ENCODE results near the gene ERBB2. TPM values are rescaled to one million over a fixed set of nuclear protein-coding genes. Genes with fewer than 3 reads are reported as not detected.
"Not testable (repeated sequence)": the region's sequence is repeated elsewhere in the genome, so short reads cannot be mapped to it uniquely, and the experiment has no call there.

ERBB2 gene
- total RNA-seq, 2 donors from 2014 or later: 8.2 to 12.1 TPM

DNA sequence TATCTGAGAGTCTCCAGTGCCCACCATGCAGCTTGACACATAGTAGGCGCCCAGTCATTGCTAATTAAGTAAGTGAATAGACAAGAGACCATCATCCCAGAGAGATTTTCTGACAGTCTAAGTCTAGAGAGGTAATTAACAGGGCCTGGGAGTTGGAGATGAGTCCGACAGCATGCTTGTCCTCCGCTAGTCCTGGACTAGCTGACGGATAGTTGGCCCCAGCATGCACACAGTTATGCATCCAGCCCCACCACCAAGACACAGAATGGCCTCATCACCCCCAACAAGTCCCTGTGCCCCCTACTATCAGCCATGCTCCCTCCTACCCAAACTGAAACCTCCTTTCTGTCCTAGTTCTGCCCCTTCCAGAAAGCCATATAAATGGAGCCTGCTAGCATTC, 47.9 kb downstream of the ERBB2 start:
- DNase-seq: no peak
- no peaks in the 10 kb centered on the region for H3K27me3 Mint-ChIP-seq (ENCODE audit: low read depth)
- H3K36me3 Mint-ChIP-seq (ENCODE audit: insufficient read depth in 2 of 2): no peaks in the 10 kb centered on the region
- no peak overlapping the region for H3K27ac Mint-ChIP-seq
- no peak for ATAC-seq (replicated peaks in 1 of 2)
- peaks cover 17% of the 10 kb centered on the region for H3K4me1 Mint-ChIP-seq (ENCODE audit: low read depth)
- H3K9me3 Mint-ChIP-seq: no peaks in the 10 kb centered on the region
- H3K4me3 Mint-ChIP-seq: no peak overlapping the region

DNA sequence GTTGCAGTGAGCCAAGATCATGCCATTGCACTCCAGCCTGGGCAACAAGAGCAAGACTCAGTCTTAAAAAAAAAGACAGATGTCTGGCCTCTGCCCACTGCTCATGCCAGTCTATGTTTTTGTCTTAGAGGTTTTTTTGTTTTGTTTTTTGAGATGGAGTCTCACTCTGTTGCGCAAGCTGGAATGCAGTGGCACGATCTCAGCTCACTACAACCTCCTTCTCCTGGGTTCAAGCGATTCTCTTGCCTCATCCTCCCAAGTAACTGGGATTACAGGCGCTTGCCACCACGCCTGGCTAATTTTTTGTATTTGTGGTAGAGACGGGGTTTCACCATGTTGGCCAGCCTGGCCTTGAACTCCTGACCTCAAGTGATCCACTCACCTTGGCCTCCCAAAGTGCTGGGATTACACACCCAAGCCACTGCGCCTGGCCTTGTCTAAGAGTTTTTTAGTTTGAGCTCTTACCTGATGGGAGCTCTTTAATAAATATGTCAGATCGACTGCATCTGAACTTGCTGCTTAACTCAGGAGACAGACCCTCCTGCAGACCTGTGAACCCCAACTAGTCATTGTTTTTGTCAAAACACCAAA, 48.7 kb downstream of the ERBB2 start:
- H3K4me3 Mint-ChIP-seq; H3K27me3 Mint-ChIP-seq (ENCODE audit: low read depth); H3K36me3 Mint-ChIP-seq (ENCODE audit: insufficient read depth in 2 of 2); DNase-seq; ATAC-seq (replicated peaks in 1 of 2); H3K9me3 Mint-ChIP-seq: not testable (repeated sequence)
- peak overlapping the region; percentile 15 for H3K27ac Mint-ChIP-seq
- H3K4me1 Mint-ChIP-seq (ENCODE audit: low read depth): peaks cover 25% of the 10 kb centered on the region

DNA sequence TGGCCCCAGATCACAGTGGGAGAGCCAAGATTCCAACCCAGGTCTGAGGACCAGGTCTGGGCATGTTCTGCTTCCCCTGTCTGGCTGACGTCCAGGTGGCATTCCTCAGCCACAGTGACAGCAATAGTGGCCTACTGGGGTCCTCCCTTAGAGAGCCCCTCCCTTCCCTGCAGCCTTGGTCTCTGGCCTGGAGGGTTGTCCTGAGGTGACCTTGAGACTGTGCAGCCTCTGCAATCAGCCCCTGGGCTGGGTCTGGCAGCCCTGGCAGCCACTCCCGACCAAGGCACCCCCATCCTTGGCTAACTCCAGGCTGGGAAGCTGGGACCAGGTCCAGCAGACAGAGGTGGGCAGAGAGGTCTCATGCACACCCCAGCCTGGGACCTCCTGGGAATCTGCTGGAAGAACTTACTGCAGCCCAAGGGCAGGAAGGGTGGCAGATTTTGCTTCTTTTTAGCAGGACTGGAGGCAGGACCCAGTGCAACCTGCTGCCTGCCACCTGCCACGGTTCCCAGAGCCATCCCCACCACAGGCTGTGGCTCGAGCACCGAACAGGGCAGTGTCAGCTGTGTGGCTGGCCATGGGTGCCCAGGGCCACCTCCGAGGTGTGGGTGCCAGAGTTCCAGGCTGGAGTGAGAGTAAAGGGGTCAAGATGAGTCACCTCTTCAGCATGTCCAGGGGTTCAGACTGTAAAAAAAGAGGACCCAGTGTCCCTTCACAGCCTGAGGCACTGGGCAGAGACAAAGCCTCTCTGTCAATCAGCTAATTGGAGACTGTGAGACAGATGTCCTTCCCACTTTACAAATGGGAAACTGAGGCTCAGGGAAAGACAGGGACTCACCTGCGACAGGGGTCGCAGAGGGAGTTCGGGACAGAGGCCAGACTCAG, 50.5 kb downstream of the ERBB2 start:
- Mint-ChIP-seq H3K27me3 (ENCODE audit: low read depth) (no peaks in the 10 kb centered on the region), H3K27ac (no peak overlapping the region), H3K4me1 (ENCODE audit: low read depth) (peaks cover 31% of the 10 kb centered on the region), H3K4me3 (no peak overlapping the region), H3K36me3 (ENCODE audit: insufficient read depth in 2 of 2) (no peaks in the 10 kb centered on the region), H3K9me3 (no peaks in the 10 kb centered on the region)
- DNase-seq (no peak), ATAC-seq (replicated peaks in 1 of 2) (no peak)

DNA sequence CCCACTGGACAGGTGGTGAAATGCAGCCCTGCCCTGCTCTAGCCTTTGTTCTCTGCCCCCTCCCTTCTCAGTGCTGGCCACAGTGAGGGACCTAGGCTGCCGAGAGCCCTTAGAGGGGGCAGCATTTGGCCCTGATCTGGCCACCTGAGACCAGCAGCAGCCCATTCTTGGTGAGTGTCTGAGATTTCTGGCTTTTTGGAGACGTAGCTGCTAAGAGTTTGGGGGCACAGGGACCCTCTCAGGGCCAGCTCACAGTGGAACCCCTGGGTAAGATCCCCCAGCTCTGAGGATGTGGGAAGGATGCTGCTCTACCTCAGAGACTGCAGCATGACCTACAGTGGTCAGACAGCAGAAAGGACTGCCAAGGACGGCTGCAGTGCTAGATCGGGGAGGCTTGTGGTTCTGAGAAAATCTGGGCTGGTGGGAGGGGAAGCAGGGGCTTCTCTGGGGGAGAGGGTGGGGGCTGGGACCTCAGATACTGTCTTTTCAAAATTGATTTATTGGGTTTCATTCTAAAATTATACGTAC, 51.2 kb downstream of the ERBB2 start:
- peaks cover 39% of the 10 kb centered on the region for H3K4me1 Mint-ChIP-seq (ENCODE audit: low read depth)
- no peaks in the 10 kb centered on the region for H3K27me3 Mint-ChIP-seq (ENCODE audit: low read depth)
- ATAC-seq (replicated peaks in 1 of 2) (no peak), DNase-seq (no peak)
- no peaks in the 10 kb centered on the region for H3K9me3 Mint-ChIP-seq
- H3K27ac Mint-ChIP-seq: no peak overlapping the region
- H3K36me3 Mint-ChIP-seq (ENCODE audit: insufficient read depth in 2 of 2): no peaks in the 10 kb centered on the region
- no peak overlapping the region for H3K4me3 Mint-ChIP-seq

DNA sequence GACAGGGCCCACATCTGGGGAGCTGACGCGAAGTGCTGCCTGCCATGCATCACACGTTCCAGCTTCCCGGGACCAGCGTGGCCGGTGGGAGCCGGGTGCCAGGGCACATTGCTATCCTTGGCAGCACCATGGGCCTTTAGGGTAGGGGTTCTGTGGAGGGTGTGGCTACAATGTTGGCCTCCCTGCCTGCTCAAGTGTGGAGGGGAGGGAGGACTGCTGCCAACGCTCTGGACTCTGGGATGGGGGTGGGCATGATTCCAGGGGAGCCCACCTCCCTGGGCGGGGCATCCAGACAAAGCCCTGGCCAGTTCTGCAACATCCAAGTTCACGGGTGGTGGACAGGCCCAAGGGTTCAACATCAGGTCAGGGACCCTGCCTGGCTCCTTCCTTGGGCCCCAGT, 51.8 kb downstream of the ERBB2 start:
- H3K36me3 Mint-ChIP-seq (ENCODE audit: insufficient read depth in 2 of 2): no peaks in the 10 kb centered on the region
- no peak for DNase-seq
- no peak overlapping the region for H3K27ac Mint-ChIP-seq
- peaks cover 44% of the 10 kb centered on the region for H3K4me1 Mint-ChIP-seq (ENCODE audit: low read depth)
- no peaks in the 10 kb centered on the region for H3K9me3 Mint-ChIP-seq
- H3K4me3 Mint-ChIP-seq: peak overlapping the region in 1 of 2 donors; percentile 76
- no peak for ATAC-seq (replicated peaks in 1 of 2)
- no peaks in the 10 kb centered on the region for H3K27me3 Mint-ChIP-seq (ENCODE audit: low read depth)

DNA sequence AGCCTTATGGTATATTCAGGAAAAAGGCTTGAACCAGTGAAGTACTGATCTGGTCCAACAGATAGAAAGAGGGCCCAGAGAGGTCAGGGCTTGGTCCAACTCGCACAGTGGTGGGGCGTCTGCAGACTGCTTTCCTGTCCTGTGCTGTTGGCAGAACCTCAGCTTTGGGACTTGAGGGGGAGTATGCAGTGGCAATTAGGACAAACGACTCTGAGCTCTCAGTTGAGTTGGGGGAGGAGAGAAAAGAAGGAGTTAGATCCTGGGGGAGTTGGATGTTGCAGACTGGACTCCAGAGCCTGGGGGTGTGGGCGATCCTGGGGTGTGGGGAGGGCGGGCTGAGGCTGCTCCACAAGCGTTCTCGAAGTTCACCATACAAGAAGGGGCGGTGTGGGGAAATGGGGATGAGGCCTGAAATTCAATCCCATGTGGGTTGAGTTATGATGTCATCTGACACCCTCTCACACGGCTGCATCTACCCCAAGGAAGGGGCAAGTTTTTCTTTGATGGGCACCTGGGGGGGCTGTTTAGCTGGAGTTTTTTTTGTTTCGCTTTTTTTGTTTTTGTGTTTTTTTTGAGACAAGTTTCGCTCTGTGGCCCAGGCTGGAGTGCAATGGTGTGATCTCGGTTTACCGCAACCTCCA, 52.5 kb downstream of the ERBB2 start:
- Mint-ChIP-seq H3K36me3 (ENCODE audit: insufficient read depth in 2 of 2) (no peaks in the 10 kb centered on the region), H3K27me3 (ENCODE audit: low read depth) (no peaks in the 10 kb centered on the region), H3K4me3 (peak overlapping the region; percentile 65 to 78), H3K4me1 (ENCODE audit: low read depth) (peaks cover 51% of the 10 kb centered on the region), H3K9me3 (no peaks in the 10 kb centered on the region), H3K27ac (peak overlapping the region; percentile 45)
- ATAC-seq (replicated peaks in 1 of 2) (no peak), DNase-seq (no peak)

DNA sequence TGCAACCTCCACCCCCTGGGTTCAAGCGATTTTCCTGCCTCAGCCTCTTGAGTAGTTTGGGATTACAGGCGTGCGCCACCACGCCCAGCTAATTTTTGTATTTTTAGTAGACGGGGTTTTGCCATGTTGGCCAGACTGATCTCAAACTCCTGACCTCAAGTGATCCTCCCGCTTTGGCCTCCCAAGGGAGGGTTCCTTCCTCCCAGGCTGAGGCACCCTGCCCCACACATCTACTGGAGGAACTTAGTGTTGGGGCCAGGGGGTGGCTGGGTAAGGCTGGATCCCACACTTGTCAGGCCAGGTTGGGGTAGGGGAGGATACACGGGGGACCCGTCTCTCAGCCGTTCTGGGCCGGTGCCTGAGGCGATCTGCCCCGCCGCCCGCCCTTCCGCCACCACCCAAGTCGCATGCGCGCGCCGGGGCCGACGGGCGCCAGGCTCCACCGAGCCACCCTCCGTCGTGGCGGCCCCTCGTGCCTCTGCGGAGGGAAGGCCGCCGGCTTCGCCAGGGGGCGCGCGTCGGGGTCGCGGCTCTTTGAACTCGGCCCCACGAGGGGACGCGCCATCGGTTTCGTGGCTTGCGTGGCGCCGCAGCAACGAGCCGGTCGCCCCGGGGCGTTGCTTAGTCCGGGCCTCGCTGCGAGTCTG, 53.8 kb downstream of the ERBB2 start:
- Mint-ChIP-seq H3K27me3 (ENCODE audit: low read depth) (no peaks in the 10 kb centered on the region), H3K4me3 (peak overlapping the region; percentile 78 to 84), H3K36me3 (ENCODE audit: insufficient read depth in 2 of 2) (no peaks in the 10 kb centered on the region), H3K27ac (peak overlapping the region; percentile 97), H3K9me3 (no peaks in the 10 kb centered on the region), H3K4me1 (ENCODE audit: low read depth) (peaks cover 64% of the 10 kb centered on the region)
- ATAC-seq (replicated peaks in 1 of 2): peak; percentile 21 to 27
- peak; percentile 74 to 78 for DNase-seq

DNA sequence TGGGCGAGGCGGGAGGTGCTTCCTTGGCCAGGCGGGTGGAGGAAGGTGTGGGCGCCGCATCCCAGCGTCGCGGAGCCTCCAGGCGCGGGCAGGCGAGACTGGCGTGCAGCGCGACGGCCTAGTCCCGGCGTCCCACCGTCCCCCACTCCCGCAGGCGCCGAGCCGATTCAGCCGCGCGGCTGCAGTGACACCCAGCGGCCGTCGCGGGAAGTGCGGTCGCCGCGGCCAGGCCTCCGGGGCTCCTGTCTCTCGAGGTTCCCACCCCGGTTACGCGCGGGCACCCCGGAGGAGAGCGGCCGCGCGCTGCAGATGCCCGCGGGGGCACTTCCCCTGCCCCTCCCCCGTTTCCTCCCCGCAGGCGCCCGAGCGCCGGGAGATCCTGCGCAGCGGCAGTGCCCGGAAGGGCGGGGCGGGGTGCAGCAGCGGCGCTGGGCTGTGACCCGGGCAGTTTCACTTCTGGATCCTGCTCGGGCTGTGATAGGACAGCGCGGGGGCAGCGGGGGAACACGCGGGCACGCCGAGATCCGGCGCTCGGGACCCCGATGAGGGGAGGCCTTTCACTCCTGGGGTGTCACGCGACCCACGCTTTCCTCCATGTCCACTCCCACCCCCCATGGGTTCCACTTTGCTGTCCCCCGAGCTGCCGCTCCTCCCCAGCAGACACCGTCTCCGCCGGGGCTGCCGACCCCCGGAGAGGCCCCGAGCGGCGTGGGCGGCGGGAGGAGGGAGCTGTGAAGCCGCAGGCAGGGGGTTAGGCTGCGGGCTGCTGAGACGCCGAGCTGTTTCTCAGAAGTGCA, 54.5 kb downstream of the ERBB2 start:
- ATAC-seq (replicated peaks in 1 of 2): peak; percentile 82 to 83
- Mint-ChIP-seq H3K36me3 (ENCODE audit: insufficient read depth in 2 of 2) (no peaks in the 10 kb centered on the region), H3K4me1 (ENCODE audit: low read depth) (peaks cover 71% of the 10 kb centered on the region), H3K9me3 (no peaks in the 10 kb centered on the region), H3K27me3 (ENCODE audit: low read depth) (no peaks in the 10 kb centered on the region), H3K4me3 (peak overlapping the region; percentile 78 to 84), H3K27ac (no peak overlapping the region)
- peak; percentile 98 to 99 for DNase-seq

DNA sequence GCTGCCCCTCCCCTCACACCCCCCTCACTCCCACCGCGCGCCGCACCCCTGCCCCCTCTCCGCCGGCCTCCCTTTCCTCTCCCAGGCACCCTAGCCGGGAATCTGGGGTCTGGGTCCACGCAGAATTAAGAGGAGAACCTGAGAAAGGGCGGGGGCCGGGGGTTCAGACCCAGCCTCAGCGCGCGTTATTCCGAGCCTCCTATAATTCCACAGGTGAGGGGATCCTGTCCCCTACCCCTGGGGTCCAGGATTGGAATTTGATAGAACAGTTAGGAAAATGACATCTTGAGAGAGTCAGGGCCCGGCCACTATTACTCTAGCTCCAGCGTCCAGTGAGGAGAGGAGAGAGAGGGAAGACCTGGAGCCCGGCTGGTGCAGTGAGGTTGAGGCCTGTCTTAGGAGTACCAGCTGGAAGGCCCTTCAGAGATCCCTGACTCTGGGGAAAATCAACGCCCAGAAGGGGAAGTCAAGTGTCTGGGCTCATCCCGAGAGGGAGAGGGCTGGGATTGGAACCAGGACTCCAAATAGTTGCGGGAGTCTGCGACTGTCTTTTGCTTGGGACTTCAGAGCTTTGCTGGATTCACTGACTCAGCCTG, 55.2 kb downstream of the ERBB2 start:
- Mint-ChIP-seq H3K27ac (peak overlapping the region; percentile 76), H3K27me3 (ENCODE audit: low read depth) (no peaks in the 10 kb centered on the region), H3K4me1 (ENCODE audit: low read depth) (peaks cover 78% of the 10 kb centered on the region), H3K4me3 (peak overlapping the region; percentile 72 to 78), H3K36me3 (ENCODE audit: insufficient read depth in 2 of 2) (no peaks in the 10 kb centered on the region), H3K9me3 (no peaks in the 10 kb centered on the region)
- no peak for DNase-seq
- ATAC-seq (replicated peaks in 1 of 2): no peak

DNA sequence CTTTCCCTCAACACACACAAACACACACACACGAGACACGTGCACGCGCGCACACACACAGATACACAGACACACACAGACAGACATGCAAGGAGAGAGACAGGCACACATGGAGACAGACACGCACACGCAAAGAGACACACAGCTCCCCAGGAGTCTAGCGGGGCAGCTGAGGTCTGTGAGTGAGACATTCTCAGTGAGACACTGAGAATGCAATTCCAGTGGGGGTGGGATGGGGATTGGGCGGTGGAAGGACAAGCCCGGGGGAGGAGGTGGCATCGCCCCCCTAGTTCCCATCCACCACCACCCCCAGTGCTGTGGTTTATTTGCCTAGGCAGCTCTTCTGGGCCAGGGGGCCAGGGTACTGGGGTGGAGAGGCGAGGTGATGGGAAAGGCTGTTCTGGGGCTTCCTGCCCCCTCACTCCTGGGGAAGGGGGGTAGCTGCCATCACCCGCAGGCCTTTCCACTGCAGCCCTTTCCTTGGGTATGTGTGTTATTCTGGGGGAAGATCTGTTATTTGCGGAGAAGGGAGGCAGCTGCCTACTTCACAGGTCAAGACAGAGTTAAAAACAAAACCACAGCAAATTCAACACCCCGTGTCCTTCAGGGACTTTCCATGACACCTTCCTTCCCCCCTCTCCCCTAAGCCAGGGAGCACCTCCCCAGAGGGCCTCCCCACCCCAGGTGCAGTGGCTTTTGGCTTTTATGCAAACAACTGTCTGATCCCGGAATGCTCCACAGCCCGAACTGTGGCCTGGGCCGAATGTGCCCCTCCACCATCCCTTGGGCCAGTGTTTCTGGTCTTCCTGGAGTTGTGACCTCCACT, 55.9 kb downstream of the ERBB2 start:
- ATAC-seq (replicated peaks in 1 of 2) (no peak), DNase-seq (peak in 1 of 2 donors; percentile 42)
- Mint-ChIP-seq H3K4me1 (ENCODE audit: low read depth) (peaks cover 80% of the 10 kb centered on the region), H3K27ac (peak overlapping the region; percentile 26), H3K27me3 (ENCODE audit: low read depth) (no peaks in the 10 kb centered on the region), H3K9me3 (no peaks in the 10 kb centered on the region), H3K4me3 (peak overlapping the region; percentile 78 to 82), H3K36me3 (ENCODE audit: insufficient read depth in 2 of 2) (peaks cover 0 to under 1% of the 10 kb centered on the region in 2 donors)

DNA sequence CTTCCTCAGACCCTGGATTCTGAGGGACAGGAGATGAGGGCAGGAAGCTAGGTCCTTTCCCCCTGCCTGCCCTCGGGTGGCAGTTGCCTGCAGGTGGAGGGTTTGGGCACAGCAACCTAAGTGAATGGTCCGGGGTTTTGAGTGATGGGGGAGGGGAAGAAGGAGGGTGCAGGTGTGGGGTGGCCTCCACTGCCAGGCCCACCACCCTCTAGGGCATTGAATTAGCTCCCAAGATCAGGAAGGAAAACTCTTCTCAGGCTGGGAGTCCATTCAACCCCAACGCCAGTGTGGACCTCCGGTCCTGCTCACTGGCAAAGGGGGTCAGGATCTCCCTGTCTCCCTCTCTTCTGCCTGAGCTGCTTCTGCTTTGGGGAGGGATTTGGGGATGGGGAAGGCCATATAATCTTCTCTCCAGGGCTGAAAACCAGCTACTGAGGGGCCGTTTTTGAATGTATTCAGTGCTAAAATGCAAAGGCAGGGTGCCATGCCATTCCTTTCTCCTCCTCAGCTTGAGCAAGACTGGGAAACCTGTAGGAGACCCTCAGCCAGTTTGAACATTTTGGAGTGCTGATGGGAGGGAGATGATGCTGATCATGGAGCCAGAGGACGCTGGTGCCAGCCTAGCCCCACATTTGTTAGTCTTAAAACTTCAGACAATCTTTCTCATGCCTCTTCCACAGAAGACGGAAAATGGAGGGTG, 56.7 kb downstream of the ERBB2 start:
- DNase-seq (peak in 1 of 2 donors; percentile 0), ATAC-seq (replicated peaks in 1 of 2) (no peak)
- H3K9me3 Mint-ChIP-seq: no peaks in the 10 kb centered on the region
- peaks cover 3% of the 10 kb centered on the region in 2 donors for H3K36me3 Mint-ChIP-seq (ENCODE audit: insufficient read depth in 2 of 2)
- H3K4me1 Mint-ChIP-seq (ENCODE audit: low read depth): peaks cover 80% of the 10 kb centered on the region
- H3K27ac Mint-ChIP-seq: peak overlapping the region; percentile 93
- H3K4me3 Mint-ChIP-seq: peak overlapping the region; percentile 78 to 82
- H3K27me3 Mint-ChIP-seq (ENCODE audit: low read depth): no peaks in the 10 kb centered on the region

All from activated T-cell treated with anti-CD3 and anti-CD28 coated beads, Interleukin-2, amount 50 U/mL, for 72 hours (primary cell).